Stimulated activated CD8-positive, alpha-beta memory T cell treated with anti-CD3 and anti-CD28 coated beads, Interleukin-12 subunit alpha, Interleukin-12 subunit beta, amount 100 ng/mL, for 24 hours (primary cell): ENCODE measurements around the gene MACIR.
"Not testable (repeated sequence)": the region's sequence is repeated elsewhere in the genome, so short reads cannot be mapped to it uniquely, and the experiment has no call there.

Experiments
- DNase-seq: peaks from one replicate; pipeline ENCODE4 v3.0.0-alpha.2; 2020; ENCODE audit errors: extremely low read depth

Gene MACIR

GRCh38 chr5:103258368-103258956 is at the start of gene MACIR:
Gene MACIR, plus strand, starts transcription at chr5:103258763. Its CDS starts 17,157 bp downstream, at chr5:103275920.
- peak; percentile 85 for DNase-seq

- DNase-seq: no peak
Observed at GRCh38 chr5:103209065-103209464, 49.5 kb upstream of the MACIR start.

GRCh38 chr5:103210952-103211351 is 47.6 kb upstream of the MACIR start:
- no peak for DNase-seq

- DNase-seq: no peak
Observed at GRCh38 chr5:103211576-103212561, 46.7 kb upstream of the MACIR start.

- DNase-seq: no peak
Observed at GRCh38 chr5:103216137-103216536, 42.4 kb upstream of the MACIR start.

GRCh38 chr5:103216697-103217096 is 41.9 kb upstream of the MACIR start:
- DNase-seq: no peak

GRCh38 chr5:103217101-103217500 is 41.5 kb upstream of the MACIR start:
- no peak for DNase-seq

GRCh38 chr5:103218164-103218563 is 40.4 kb upstream of the MACIR start:
- DNase-seq: no peak

- not testable (repeated sequence) for DNase-seq
Observed at GRCh38 chr5:103219074-103219473, 39.5 kb upstream of the MACIR start.

GRCh38 chr5:103223031-103223955 is 35.3 kb upstream of the MACIR start:
- DNase-seq: no peak

- DNase-seq: no peak
Observed at GRCh38 chr5:103224118-103224893, 34.3 kb upstream of the MACIR start.

- DNase-seq: no peak
Observed at GRCh38 chr5:103224894-103225246, 33.7 kb upstream of the MACIR start.

GRCh38 chr5:103228061-103228460 is 30.5 kb upstream of the MACIR start:
- no peak for DNase-seq

GRCh38 chr5:103228588-103228987 is 30.0 kb upstream of the MACIR start:
- DNase-seq: no peak

GRCh38 chr5:103232393-103232999 is 26.1 kb upstream of the MACIR start:
- no peak for DNase-seq

- DNase-seq: no peak
Observed at GRCh38 chr5:103234239-103234975, 24.2 kb upstream of the MACIR start.

- no peak for DNase-seq
Observed at GRCh38 chr5:103235891-103236290, 22.7 kb upstream of the MACIR start.

- no peak for DNase-seq
Observed at GRCh38 chr5:103237778-103238177, 20.8 kb upstream of the MACIR start.

- DNase-seq: no peak
Observed at GRCh38 chr5:103243665-103244064, 14.9 kb upstream of the MACIR start.

GRCh38 chr5:103244398-103244797 is 14.2 kb upstream of the MACIR start:
- DNase-seq: no peak
